ENCODE measurements around the gene GALNT13.

Gene GALNT13

DNA sequence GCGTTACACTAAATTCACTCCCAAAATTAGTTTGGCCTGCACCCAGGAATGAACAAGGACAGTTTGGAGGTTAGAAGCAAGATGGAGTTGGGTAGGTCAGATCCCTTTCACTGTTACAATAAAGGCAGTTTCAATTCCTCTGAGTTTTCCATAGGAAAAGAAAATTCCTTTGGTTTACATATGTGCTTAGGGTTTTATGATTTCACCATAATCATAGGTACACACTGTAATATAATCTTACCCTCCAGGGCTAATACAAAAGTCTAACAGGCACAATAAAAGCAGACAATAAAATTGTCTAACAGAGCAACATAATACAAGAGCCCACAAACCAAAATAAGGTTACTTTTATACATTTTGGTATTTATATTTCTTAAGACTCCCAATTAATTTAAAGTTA is 435.3 kb downstream of the GALNT13 start:
- no peak for DNase-seq (ENCODE audit: low read depth)

DNA sequence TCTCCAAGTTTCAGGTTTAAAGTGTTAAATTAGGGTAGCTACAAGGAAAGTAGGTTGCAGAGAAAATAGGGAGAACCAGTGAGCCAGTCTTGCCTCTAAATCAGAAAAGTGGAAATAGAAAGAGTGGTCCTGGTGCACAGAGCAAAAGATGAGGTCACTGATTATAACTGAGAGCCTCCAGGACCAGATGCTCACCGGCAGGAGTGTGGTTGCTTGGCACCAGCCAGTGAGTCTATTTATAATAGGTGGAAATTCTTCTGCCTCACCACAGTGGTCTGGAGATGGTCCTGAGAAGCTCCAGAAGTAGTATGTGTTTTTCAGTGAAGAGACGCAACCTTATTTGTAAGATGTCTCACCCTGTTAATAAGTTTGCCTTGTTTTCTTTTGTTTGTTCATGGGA is 452.9 kb downstream of the GALNT13 start:
- DNase-seq (ENCODE audit: low read depth) = no peak

DNA sequence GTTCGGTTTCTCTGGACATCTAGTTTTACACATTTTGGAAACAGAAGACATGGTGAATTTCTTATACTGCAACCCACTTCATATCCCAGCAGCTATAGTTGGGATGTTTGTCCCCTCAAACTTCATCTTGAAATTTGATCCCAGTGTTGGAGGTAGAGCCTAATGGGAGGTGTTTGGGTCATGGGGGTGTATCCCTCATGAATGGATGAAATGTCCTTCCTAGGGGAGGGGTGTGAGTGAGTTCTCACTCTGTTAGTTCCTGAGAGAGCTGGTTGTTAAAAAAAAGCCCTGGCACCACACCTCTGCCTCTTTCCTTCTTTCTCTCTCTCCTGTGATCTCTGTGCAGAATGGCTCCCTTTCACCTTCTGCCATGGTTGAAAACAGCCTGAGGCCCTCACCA is 457.8 kb downstream of the GALNT13 start:
- DNase-seq (ENCODE audit: low read depth) = no peak

DNA sequence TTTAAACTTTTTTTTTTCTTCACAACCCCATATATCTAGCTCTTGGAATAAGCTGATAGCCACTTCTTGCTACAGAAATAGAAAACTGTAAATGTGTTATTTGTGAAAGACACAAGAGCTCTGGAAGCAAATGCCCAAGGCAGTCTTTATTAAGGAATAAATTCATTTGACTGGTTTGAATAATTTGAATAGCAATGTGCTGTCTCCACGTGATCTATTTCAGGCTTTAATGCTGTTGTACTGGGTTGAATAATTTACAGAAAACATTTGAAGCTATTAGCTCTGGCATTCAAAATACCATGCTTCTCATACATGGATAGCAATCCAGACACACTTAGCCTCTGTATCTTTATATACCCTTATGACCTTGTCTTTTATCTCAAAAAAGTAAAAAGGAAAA is 460.1 kb downstream of the GALNT13 start:
- no peak for DNase-seq (ENCODE audit: low read depth)

- DNase-seq (ENCODE audit: low read depth) = no peak
Measured at GRCh38 chr2:154336201-154336600, 464.5 kb downstream of the GALNT13 start.

DNA sequence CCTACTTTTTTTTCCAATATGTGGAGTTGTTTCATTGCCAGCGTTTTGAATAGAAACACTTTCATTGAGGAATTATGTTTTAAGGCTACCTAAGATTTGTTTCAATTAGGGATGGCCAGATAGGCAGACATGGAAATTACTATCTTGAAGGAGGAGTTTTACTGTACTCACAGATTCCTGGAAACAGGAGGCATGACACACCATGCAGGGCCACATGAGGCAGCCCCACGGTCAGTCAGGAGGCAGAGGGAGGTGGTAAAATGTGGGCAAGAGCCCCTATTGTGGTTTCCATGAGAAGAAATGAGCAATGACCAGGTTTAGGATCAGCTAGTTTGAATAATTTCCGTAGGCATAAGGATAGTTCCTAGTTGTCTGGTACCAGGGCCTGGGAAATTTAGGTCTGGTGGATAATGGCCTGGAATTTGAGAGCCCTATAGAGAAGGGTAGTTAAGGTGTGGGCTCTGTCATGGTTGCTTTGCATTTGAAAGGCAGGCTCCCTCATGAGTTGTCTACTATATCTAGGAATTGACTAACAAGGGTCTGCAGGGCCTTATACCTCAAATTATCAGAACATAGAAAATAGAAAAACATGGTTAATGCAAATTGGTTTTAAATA is 466.7 kb downstream of the GALNT13 start:
- no peak for DNase-seq (ENCODE audit: low read depth)

- DNase-seq (ENCODE audit: low read depth) = no peak
Measured at GRCh38 chr2:154343282-154343681, 471.6 kb downstream of the GALNT13 start.

DNA sequence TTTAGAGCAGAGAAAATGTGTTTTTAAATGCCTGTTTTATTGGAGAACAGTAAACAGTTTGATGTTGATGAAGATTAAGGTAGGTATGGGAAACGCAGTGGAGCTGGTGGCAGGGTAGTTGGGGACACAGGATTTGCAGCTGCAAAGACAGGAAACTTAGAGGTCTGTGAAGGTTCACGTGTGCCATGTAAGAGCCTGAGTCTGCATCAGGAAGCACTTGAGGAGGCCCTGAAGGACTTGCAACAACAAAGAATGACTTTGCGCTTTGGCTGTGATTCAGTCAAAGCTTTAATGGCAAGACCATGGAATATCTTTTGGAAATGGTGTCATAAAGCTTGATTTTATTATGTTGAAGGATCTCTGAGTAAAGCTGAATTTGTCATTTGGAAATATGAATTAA is 479.2 kb downstream of the GALNT13 start:
- no peak for DNase-seq (ENCODE audit: low read depth)

DNA sequence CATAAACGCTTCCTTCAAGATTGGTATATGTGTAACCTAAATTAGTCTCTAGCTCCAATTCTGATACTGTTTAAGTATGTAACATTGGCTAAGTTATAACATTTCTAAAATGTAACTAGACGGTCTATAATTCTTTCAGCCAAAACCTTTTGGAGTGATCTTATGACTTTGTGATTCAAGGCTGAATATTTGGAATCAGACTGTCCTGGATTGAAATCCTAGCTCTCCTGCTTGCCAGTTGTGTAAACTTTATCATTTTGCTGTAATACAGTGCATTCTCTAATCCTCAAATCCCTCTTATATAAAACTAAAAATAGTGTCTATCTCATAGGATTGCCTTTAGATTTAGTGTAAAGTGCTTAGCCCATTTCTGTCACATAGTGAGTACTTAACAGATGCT is 489.6 kb downstream of the GALNT13 start:
- DNase-seq (ENCODE audit: low read depth) = no peak

DNA sequence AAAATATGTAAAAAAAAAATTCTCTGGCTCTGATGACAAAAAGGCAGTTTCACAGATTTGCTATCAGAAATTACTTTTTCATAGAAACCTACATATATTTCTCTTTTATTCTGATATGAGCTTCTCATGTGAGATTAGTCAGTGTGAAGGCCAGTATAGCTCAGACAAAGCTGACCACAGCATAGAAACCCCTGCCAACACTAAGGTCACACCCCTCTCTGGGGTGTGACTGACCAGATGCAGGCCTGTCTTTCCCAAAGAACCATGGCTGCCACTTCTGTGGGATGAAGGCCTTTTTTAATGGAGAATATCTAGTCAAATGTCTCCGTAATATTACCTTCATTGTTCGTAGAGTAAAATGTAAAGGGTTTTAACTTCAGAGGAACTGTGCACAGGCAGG is 496.4 kb downstream of the GALNT13 start:
- DNase-seq (ENCODE audit: low read depth) = no peak

GRCh38 chr2:154370873-154371272 is 499.2 kb downstream of the GALNT13 start:
- DNase-seq (ENCODE audit: low read depth) = no peak

DNA sequence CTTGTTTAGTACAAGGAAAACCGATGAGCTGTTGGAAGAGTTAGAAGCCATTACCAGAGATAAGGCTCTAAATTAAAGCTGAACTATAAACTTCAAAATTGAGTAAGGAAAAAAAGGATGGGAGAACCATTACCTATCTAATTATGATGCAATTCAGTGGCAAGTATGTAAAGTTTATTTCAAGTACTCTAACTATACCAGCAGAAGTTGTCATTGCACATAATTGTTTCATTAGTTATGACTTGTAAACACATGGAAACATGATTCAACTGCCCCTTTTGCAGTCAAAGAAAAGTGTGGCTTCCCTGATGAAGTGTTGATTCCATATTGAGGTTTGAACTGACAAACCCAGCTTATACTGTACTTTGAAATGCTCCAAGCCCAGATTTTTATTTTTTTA is 502.7 kb downstream of the GALNT13 start:
- no peak for DNase-seq (ENCODE audit: low read depth)

GRCh38 chr2:154375579-154375931 is 503.8 kb downstream of the GALNT13 start:
- DNase-seq (ENCODE audit: low read depth) = no peak

- no peak for DNase-seq (ENCODE audit: low read depth)
Measured at GRCh38 chr2:154381931-154382794, 510.4 kb downstream of the GALNT13 start.

DNA sequence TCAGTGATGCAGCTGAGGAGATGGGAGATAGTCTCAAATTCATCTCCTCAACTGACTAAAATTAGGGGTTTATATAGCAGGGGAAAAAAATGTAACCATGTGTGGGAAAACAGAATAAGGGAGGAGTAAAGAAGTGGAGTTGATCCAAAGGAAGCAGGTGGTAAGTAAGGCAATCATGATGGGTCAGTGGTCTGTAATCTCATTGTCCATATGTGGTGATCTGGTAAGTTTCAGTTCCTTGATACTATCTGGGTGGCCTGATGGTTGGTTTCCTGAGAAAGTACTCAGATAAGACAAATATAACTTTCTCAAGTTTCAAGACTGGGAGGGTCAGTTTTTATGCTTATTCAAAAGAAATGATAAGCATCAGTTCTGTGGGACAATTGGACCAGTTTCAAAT is 514.5 kb downstream of the GALNT13 start:
- no peak for DNase-seq (ENCODE audit: low read depth)

DNA sequence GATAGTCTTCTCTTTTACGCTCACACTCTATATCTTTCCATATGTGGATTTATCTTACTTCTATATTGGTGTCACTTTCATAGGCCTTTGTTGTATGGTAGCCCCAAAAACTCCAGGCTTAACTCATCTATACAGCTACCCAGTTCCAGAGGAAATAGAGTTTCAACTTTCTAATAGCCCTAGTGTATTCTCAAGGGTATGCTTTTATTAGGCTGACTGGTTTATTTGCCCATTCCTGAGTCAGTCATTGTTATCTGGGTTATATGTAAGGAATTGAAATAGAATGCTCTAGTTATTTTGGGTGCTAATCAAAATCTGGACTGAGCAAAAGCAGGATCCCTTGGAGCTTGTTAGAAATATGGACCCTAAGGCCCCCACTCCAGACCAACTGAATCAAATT is 519.3 kb downstream of the GALNT13 start:
- DNase-seq (ENCODE audit: low read depth) = no peak

GRCh38 chr2:154392256-154392655 is 520.5 kb downstream of the GALNT13 start:
- DNase-seq (ENCODE audit: low read depth) = no peak

- DNase-seq (ENCODE audit: low read depth) = no peak
Measured at GRCh38 chr2:154394600-154394999, 522.9 kb downstream of the GALNT13 start.

DNA sequence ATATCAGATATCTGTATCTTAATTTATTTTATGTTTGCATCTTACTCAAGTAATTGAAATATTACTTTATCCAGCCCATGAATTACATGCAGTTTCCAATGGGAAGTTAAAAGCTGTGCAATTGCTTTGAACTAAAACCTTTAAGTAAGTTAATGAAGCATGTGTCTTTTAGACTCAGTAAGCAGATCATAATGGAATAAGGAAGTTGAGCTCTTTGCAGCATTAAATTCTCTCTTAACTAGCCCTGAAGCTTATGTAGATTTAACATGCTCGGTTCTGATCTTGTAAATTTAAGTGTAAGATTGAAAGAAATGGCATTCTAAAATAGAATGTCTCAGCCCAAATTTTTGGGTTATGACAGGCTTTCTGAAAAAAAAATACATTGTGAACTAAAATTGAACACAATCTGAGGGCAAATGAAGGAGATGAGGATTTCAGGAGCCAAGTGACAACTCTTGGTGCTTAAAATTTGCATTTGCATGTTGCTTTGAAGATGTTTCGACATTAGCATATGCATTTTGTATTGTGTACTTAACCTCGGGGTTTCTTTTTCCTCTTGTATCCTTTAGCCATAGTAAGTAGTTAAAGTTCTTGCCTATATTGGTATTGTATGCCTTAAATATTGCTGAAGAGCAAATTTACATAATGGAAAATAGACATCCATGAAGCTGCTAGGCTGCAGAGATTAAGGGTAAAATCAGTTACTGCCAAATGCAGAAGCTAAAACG is 529.0 kb downstream of the GALNT13 start:
- no peak for DNase-seq (ENCODE audit: low read depth)

DNA sequence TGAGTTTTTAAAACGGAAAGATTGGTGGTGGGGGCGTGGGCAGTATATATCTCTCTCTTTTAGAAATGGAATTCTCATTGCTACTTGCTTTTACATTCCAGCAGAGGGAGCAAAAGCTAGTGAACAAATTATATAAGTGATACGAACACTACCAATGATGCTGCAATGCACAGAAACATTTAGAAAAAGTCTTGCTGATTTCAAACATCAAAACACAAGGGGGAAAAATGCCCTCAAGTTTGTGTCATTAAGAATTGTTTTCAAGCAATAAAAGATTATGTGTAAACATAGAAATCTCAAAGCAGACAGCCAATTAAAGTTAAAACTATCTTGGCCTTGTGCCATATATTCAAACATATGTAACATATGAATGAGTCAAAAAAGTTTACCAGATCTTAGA is 530.5 kb downstream of the GALNT13 start:
- no peak for DNase-seq (ENCODE audit: low read depth)

DNA sequence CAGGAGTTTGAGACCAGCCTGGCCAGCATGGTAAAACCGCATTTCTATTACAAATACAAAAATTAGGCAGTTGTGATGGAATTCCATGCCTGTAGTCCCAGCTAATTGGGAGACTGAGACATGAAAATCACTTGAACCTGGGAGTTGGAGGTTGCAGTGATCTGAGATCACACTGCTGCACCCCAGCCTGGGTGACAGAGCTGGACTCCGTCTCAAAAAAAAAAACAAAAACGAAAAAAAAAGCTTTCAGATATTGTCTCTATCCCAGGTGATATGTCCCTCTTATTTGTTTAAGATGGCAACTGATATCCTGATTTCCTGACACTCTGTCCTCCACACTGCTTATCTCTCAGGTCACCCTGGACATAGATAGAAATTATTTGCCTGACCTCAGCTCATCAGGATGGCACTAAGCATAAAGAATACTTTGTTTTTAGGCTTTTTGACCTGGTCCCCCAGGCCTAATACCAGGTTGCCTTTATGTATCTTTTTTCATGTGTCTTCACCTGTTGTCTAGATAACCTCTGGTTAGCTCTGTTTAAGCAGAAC is 531.6 kb downstream of the GALNT13 start:
- DNase-seq (ENCODE audit: low read depth) = no peak

DNA sequence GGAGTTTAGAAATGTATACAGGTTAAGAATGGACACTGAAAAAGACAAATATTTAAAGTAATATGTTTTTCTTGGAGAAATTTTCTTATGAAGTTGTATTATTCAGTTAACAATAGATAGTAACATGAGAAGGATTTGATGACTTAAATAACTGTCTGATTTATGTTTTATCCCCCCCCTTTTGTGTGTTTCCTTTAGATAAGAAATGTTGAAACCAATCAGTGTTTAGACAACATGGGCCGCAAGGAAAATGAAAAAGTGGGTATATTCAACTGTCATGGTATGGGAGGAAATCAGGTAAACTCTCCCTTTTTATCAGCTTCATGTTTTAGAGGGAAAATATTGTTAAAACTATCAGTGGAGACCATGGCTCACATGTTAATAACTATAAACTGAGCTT is 537.1 kb downstream of the GALNT13 start:
- DNase-seq (ENCODE audit: low read depth) = no peak

DNA sequence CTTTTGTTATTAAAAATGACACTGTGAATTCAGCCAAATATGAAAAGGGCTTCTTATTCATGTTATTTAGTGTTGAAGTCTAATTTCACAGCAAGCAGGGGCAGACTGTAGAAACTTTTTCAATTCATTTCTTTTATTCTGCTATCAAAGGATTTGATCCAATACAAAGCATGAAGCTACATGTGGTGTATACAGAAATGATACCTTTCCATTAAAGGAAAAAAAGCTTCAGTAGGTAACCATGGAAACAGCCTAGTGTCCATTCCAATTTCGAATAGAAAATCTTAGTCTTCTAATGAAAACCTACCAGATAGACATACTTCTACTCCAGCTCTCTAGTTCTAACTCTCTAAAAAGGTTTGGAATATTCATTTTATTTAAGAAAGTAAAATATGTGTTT is 550.5 kb downstream of the GALNT13 start:
- no peak for DNase-seq (ENCODE audit: low read depth)
